A549 treated with ZK216348 at 1 μM for 4 hours (cell line): ENCODE measurements around the gene TANC1. TPM values are rescaled to one million over a fixed set of nuclear protein-coding genes. Genes with fewer than 3 reads are reported as not detected.

ENCODE experiments used
- total RNA-seq: library from RNA; stranded (reverse); fragments of 200-300 nt; extraction: Qiagen RNA extraction; gene quantifications from 5 replicates; pipeline ENCODE4 v1.2.3, GENCODE V29; 2022; ENCODE audit warnings: low read depth

The TANC1 gene
- 6.1 to 10.0 TPM (median 8.9 TPM) in 5 replicates for total RNA-seq

DNA sequence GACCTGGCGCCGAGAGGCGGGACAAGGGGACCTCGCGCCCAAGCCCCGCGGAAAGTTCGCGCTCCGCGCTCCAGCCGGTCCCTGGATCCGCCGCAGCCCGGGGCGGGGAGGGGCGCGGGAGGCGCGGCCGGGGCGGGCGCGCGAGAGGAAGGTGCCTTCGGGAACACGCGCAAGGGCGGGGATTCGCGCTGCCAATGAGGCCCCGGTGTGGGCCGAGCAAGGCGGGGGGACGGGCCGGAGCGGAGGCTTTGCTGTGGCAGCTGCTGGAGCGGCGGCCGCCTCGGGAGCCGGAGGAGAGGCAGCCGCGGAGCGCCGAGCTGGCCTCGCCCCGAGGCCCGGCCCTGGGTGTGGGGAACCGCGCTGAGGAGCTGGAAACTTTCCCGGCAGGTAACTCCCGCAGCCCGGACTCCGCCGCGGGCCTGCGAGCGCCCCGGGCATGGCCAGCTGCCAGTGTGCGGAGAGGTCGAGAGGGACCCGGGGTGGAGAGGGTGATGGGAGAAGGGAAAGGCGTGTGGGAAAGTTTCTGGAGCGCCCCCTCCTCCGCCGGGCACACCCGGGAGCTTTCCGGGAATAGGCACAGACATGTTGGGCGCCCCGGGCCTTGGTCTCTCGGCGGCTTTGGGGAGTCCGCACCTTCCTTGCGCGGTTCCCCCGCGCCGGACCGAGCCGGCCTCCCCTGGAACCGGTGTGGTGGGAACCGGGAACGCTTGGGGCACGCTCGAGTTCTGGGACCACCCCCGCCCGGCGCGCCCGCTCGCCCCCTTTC is at the start of gene TANC1:
TSS of gene TANC1 (plus strand) at position 245 of the 766 bp plus-strand sequence. CDS start 97,271 bp downstream, outside the sequence.

Other genes with a start within 250 kb of the TANC1 start
- gene DAPL1, start 173.3 kb upstream of the TANC1 start, total RNA-seq = not detected in 5 replicates